ENCODE data around the gene GLYATL1.
A peak's percentile ranks its signal among the peaks of the same experiment; 100 is the strongest.

GLYATL1 gene

GRCh38 chr11:58949184-58949583, 9.9 kb downstream of the GLYATL1 start (continued):
- TF ChIP-seq ZNF274 (IDR thresholded peaks at IDR 0.05; ENCODE audit: low read length) (no peak), ZNF274 (tag by site-specific recombination; IDR thresholded peaks at IDR 0.05; ENCODE audit: borderline replicate concordance) (no peak), ZNF394 (tag by site-specific recombination; IDR thresholded peaks at IDR 0.05; ENCODE audit: borderline replicate concordance) (no peak), ZSCAN18 (tag by site-specific recombination; IDR thresholded peaks at IDR 0.05) (no peak), ZNF426 (tag by site-specific recombination; IDR thresholded peaks at IDR 0.05) (no peak), ZNF837 (tag by site-specific recombination; IDR thresholded peaks at IDR 0.05) (no peak), KLF10 (tag by site-specific recombination; IDR thresholded peaks at IDR 0.05) (no peak), ZNF664 (tag by site-specific recombination; IDR thresholded peaks at IDR 0.05) (no peak), ZNF785 (tag by site-specific recombination; IDR thresholded peaks at IDR 0.05) (no peak)
- TF ChIP-seq, protein P1, sequence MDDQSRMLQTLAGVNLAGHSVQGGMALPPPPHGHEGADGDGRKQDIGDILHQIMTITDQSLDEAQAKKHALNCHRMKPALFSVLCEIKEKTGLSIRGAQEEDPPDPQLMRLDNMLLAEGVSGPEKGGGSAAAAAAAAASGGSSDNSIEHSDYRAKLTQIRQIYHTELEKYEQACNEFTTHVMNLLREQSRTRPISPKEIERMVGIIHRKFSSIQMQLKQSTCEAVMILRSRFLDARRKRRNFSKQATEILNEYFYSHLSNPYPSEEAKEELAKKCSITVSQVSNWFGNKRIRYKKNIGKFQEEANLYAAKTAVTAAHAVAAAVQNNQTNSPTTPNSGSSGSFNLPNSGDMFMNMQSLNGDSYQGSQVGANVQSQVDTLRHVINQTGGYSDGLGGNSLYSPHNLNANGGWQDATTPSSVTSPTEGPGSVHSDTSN (CRISPR knock-in tag; IDR thresholded peaks at IDR 0.05), result no peak

DNA sequence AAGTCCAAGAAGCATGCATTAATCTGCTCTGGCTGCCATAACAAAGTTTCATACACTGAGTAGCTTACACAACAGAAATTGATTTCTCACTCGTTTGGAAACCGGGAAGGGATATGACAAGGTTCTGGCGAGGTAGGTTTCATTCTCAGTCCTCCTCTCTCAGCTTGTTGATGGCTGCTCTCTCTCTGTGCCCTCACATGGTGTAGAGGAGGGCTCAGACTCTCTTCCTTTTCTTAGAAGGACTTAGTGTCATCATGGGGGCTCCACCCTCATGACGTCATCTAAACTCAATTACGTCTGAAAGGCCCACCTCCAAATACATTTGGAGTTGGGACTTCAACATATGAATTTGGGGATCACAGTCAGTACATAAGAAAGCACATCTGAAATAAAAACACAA, 18.6 kb downstream of the GLYATL1 start:
- Histone ChIP-seq H3K27ac (ENCODE audit: extremely low read depth, low read depth, low read length) (no peak overlapping the region), H3K9me3 (ENCODE audit: control insufficient read depth, insufficient read depth, low read depth, low read length) (no peaks in the 10 kb centered on the region), H3K4me3 (ENCODE audit: low read depth, low read length) (no peak overlapping the region), H3K36me3 (ENCODE audit: control insufficient read depth in 2 of 2, insufficient read depth in 1 of 2, low read length in 2 of 2) (no peaks in the 10 kb centered on the region), H3K4me1 (ENCODE audit: control insufficient read depth, insufficient read depth, low read length) (no peaks in the 10 kb centered on the region)
- TF ChIP-seq TSHZ1 (tag by site-specific recombination; IDR thresholded peaks at IDR 0.05; ENCODE audit: borderline replicate concordance), result no peak
- TF ChIP-seq, protein P2, sequence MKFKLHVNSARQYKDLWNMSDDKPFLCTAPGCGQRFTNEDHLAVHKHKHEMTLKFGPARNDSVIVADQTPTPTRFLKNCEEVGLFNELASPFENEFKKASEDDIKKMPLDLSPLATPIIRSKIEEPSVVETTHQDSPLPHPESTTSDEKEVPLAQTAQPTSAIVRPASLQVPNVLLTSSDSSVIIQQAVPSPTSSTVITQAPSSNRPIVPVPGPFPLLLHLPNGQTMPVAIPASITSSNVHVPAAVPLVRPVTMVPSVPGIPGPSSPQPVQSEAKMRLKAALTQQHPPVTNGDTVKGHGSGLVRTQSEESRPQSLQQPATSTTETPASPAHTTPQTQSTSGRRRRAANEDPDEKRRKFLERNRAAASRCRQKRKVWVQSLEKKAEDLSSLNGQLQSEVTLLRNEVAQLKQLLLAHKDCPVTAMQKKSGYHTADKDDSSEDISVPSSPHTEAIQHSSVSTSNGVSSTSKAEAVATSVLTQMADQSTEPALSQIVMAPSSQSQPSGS (tag by site-specific recombination; IDR thresholded peaks at IDR 0.05; ENCODE audit: low read depth), result peak; percentile 75
- no peak for TF ChIP-seq ZNF221 (tag by site-specific recombination; IDR thresholded peaks at IDR 0.05; ENCODE audit: borderline replicate concordance)
- TF ChIP-seq SCRT1 (tag by site-specific recombination; IDR thresholded peaks at IDR 0.05; ENCODE audit: borderline replicate concordance), result no peak
- no peak for TF ChIP-seq ZNF707 (tag by site-specific recombination; IDR thresholded peaks at IDR 0.05)
- TF ChIP-seq ZNF555 (tag by site-specific recombination; conservative IDR thresholded peaks at IDR 0.05), result no peak
- no peak for TF ChIP-seq ZNF558 (tag by site-specific recombination; IDR thresholded peaks at IDR 0.05)
- POLR2A ChIA-PET, result no interaction called here
- CTCF ChIA-PET, result interaction anchor here (0.8 to 1.4 kb wide), 3 partner anchors 19 to 200 kb away, joined by 3 read pairs; no protein-coding TSS in a partner anchor
